Suprapubic skin (tissue), 4 donors: Measurements from ENCODE around the gene PIANP. TPM values are rescaled to one million over a fixed set of nuclear protein-coding genes. Genes with fewer than 3 reads are reported as not detected.
A peak's percentile ranks its signal among the peaks of the same experiment; 100 is the strongest.

Experiments used
- DNase-seq, 2 donors: peaks; one replicate each; pipeline ENCODE4 v3.0.0-alpha.2; 2019; ENCODE audit warnings: low spot score in 2 of 2
- H3K27ac ChIP-seq: fragments of 200-600 bp; sonication (generic); one replicate; pipeline ENCODE4 v1.5.1; 2019
- H3K27me3 ChIP-seq: fragments of 200-600 bp; sonication (generic); one replicate; pipeline ENCODE4 v1.5.1; 2019
- H3K36me3 ChIP-seq: fragments of 200-600 bp; sonication (generic); one replicate; pipeline ENCODE4 v1.5.1; 2019
- H3K4me1 ChIP-seq: fragments of 200-600 bp; sonication (generic); one replicate; pipeline ENCODE4 v1.5.1; 2019
- H3K4me3 ChIP-seq: fragments of 200-600 bp; sonication (generic); one replicate; pipeline ENCODE4 v1.5.1; 2019; ENCODE audit warnings: mild to moderate bottlenecking
- H3K9me3 ChIP-seq: fragments of 200-600 bp; sonication (generic); one replicate; pipeline ENCODE4 v1.5.1; 2019
- EP300 ChIP-seq: sonication (generic); formaldehyde crosslinking; IDR thresholded peaks from one replicate; pipeline ENCODE4 v1.6.1; 2017; ENCODE audit warnings: antibody characterized with exemption
- POLR2A ChIP-seq, 2 donors: fragments of 450-650 bp; IDR thresholded peaks; one replicate each; pipeline ENCODE4 v1.6.1; 2017; ENCODE audit warnings: antibody characterized with exemption in 2 of 2, mild to moderate bottlenecking in 2 of 2, moderate library complexity in 2 of 2
- POLR2AphosphoS5 ChIP-seq, 3 donors: sonication (generic); formaldehyde crosslinking; IDR thresholded peaks; one replicate each; pipeline ENCODE4 v1.6.1; 2017; ENCODE audit warnings: antibody characterized with exemption in 3 of 3
- WGBS: methylation state at CpG from one replicate; pipeline ENCODE4 v1.1.5; 2018; 5-methylcytosine and 5-hydroxymethylcytosine counted together
- total RNA-seq, 4 donors: library from RNA; depleted of rRNA; stranded (reverse); fragments of >200 nt; gene quantifications; one replicate each; pipeline ENCODE4 v1.1.0, GENCODE V29; 2016
- TF ChIP-seq, protein P1 (sequence below), 2 donors: fragments of 200-600 bp in 1 of 2; fragments of 450-650 bp in 1 of 2; sonication (generic) in 1 of 2; IDR thresholded peaks; one replicate each; pipeline ENCODE4 v1.5.1; 2016 to 2019; ENCODE audit warnings: antibody characterized with exemption in 2 of 2, mild to moderate bottlenecking in 1 of 2, moderate library complexity in 1 of 2

PIANP gene
- total RNA-seq, 4 donors from 2014 or later, result not detected

DNA sequence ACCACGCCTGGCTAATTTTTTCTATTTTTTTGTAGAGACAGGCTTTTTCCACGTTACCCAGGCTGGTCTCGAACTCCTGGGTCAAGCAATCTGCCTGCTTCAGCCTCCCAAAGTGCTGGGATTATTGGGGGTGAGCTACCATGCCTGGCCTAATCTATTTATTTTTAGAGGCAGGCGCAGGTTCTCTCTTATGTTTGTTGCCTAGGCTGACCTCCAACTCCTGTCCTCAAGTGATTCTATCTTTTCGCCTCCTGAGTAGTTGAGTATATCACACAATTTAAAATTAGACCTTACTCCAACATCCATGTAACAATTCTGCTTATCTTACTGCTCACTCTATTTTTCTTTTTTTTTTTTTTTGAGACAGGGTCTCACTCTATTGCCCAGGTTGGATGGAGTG lies 46.6 kb downstream of the PIANP start:
- H3K27me3 ChIP-seq, result no peaks in the 10 kb centered on the region
- no peak for DNase-seq
- H3K36me3 ChIP-seq, result peaks cover 87% of the 10 kb centered on the region
- H3K27ac ChIP-seq, result no peak overlapping the region
- H3K4me3 ChIP-seq, result no peak overlapping the region
- WGBS, result 93% methylated on average over 5 of the region's 5 CpGs
- TF ChIP-seq EP300 (no peak), POLR2A (IDR thresholded peaks at IDR 0.05) (no peak), POLR2AphosphoS5 (IDR thresholded peaks at IDR 0.05) (no peak)
- TF ChIP-seq, protein P1, sequence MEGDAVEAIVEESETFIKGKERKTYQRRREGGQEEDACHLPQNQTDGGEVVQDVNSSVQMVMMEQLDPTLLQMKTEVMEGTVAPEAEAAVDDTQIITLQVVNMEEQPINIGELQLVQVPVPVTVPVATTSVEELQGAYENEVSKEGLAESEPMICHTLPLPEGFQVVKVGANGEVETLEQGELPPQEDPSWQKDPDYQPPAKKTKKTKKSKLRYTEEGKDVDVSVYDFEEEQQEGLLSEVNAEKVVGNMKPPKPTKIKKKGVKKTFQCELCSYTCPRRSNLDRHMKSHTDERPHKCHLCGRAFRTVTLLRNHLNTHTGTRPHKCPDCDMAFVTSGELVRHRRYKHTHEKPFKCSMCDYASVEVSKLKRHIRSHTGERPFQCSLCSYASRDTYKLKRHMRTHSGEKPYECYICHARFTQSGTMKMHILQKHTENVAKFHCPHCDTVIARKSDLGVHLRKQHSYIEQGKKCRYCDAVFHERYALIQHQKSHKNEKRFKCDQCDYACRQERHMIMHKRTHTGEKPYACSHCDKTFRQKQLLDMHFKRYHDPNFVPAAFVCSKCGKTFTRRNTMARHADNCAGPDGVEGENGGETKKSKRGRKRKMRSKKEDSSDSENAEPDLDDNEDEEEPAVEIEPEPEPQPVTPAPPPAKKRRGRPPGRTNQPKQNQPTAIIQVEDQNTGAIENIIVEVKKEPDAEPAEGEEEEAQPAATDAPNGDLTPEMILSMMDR (IDR thresholded peaks at IDR 0.05), result no peak
- H3K9me3 ChIP-seq, result no peaks in the 10 kb centered on the region
- no peaks in the 10 kb centered on the region for H3K4me1 ChIP-seq

DNA sequence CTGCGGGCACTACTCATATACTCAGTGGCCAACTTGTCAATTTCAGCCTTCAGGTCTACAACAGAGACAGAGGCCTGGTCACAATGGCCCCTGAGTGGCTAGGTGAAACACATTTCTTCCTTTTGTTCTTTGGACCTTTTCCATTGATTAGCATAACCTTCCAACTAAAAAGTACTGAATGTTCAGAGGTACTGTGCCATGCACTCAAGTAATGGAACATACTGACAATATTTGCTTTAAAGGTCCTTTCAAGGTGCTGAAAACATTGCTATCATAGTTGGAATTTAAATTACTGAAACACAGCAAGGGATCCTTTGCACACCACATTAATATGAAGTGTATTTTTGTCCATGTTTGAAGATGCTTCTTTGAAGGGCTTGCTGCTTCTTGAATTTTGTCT lies 47.3 kb downstream of the PIANP start:
- Histone ChIP-seq H3K36me3 (peaks cover 91% of the 10 kb centered on the region), H3K9me3 (no peaks in the 10 kb centered on the region), H3K27ac (no peak overlapping the region), H3K4me1 (no peaks in the 10 kb centered on the region), H3K4me3 (no peak overlapping the region), H3K27me3 (no peaks in the 10 kb centered on the region)
- TF ChIP-seq EP300 (no peak), POLR2AphosphoS5 (IDR thresholded peaks at IDR 0.05) (no peak), POLR2A (IDR thresholded peaks at IDR 0.05) (no peak)
- TF ChIP-seq, protein P1 (IDR thresholded peaks at IDR 0.05), result no peak
- WGBS, result 100% methylated on average over 1 of the region's 1 CpG
- DNase-seq, result no peak

DNA sequence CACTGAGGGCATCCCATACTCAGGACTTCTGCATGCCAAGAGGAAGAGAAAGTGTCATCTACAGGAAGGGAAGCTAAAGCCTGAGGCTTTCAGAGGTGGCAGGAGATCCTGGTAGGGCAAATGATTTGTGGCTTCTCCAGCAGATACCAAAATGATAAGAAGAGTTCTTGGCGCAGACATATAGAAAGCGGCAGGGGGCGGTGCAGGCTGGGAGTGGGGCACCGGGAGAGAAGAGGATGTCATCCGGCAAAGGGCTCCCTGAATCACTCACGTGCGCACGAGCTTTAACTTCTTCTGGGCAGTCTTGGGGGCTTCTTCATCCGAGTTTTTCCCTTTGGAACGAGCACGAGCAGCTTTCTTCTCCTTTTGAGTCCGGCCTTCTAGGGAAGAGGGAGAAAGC lies 48.2 kb downstream of the PIANP start:
- Histone ChIP-seq H3K27ac (no peak overlapping the region), H3K9me3 (no peaks in the 10 kb centered on the region), H3K36me3 (peaks cover 85% of the 10 kb centered on the region), H3K4me3 (no peak overlapping the region), H3K4me1 (peaks cover 1% of the 10 kb centered on the region), H3K27me3 (no peaks in the 10 kb centered on the region)
- WGBS, result 82% methylated on average over 12 of the region's 12 CpGs
- TF ChIP-seq POLR2AphosphoS5 (IDR thresholded peaks at IDR 0.05) (no peak), POLR2A (IDR thresholded peaks at IDR 0.05) (no peak), EP300 (no peak)
- TF ChIP-seq, protein P1 (IDR thresholded peaks at IDR 0.05), result no peak
- no peak for DNase-seq

DNA sequence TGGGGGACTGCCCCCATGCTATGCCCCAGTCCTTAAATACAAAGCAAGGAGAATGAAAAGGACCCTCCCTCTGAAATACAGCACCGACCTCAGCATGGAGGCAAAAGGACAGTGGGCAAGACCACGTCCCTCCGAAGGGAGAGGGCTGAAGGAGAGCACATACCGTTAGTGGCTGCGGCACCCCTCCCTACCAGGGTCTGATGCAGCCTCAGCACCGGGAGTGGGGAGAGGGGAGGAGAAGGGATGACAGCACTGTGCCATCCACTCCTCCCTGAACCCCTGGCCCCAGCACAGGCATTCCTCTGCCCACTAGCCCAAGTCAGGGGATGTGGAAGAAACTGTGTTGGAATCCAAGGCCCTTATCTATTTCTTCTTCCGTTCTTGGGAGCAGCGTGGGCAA lies 49.8 kb downstream of the PIANP start:
- WGBS, result 85% methylated on average over 6 of the region's 8 CpGs
- DNase-seq, result no peak
- H3K36me3 ChIP-seq, result peaks cover 70% of the 10 kb centered on the region

DNA sequence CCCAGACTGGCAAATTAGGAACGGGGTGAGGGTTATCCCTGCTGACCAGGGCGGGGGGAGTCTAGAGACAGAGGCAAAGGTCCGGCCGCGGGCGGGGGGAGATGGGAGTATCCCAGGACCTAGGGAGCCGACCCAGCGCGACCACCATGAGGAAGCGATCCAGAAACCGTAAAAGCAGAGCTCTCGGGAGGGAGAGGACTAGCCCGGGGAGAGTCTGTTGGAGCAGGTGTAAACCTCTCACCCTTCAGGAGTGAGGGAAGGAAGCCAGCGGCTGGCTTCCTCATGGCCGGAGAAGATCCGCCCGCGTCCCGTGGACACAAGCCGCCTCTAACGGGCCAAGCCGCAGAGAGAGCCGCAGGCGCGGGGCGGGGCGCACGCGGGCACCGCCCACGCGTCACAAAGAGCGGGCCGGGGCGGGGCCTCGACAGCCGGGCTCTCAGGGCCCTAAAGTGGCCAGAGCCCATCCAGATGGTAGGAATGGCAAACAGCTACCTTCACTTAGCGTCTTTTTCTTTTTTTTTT lies 53.5 kb downstream of the PIANP start, which contains the start of gene ACRBP:
ACRBP (minus strand) TSS at position 350 of the 522 bp plus-strand sequence; CDS start at position 284, 66 bp downstream.
- Histone ChIP-seq H3K27ac (no peak within 1 kb of the TSS), H3K4me1 (peaks cover 14% of the 10 kb centered on the region), H3K27me3 (no peaks in the 10 kb centered on the region), H3K36me3 (peaks cover 36% of the 10 kb centered on the region), H3K9me3 (no peaks in the 10 kb centered on the region), H3K4me3 (peak within 1 kb of the TSS; percentile 47)
- TF ChIP-seq POLR2AphosphoS5 (IDR thresholded peaks at IDR 0.05), result no peak
- TF ChIP-seq POLR2A (IDR thresholded peaks at IDR 0.05), result peak in 1 of 2 donors; percentile 23
- DNase-seq, result peak in 1 of 2 donors; percentile 85
- 12% methylated on average over 19 of the region's 38 CpGs for WGBS

More for the DNA sequence above, 49.8 kb downstream of the PIANP start:
- H3K4me1 ChIP-seq, result peaks cover 14% of the 10 kb centered on the region
- TF ChIP-seq POLR2AphosphoS5 (IDR thresholded peaks at IDR 0.05) (no peak), POLR2A (IDR thresholded peaks at IDR 0.05) (no peak), EP300 (no peak)
- TF ChIP-seq, protein P1 (IDR thresholded peaks at IDR 0.05), result no peak
- no peak overlapping the region for H3K4me3 ChIP-seq
- no peak overlapping the region for H3K27ac ChIP-seq
- no peaks in the 10 kb centered on the region for H3K27me3 ChIP-seq
- H3K9me3 ChIP-seq, result no peaks in the 10 kb centered on the region
